ENCODE data around the gene FYB1. TPM values are rescaled to one million over a fixed set of nuclear protein-coding genes. Genes with fewer than 3 reads are reported as not detected.

FYB1 gene
- polyA plus RNA-seq, 3 donors from 2014 or later, result 50.6 to 205 (median 80.2) TPM

DNA sequence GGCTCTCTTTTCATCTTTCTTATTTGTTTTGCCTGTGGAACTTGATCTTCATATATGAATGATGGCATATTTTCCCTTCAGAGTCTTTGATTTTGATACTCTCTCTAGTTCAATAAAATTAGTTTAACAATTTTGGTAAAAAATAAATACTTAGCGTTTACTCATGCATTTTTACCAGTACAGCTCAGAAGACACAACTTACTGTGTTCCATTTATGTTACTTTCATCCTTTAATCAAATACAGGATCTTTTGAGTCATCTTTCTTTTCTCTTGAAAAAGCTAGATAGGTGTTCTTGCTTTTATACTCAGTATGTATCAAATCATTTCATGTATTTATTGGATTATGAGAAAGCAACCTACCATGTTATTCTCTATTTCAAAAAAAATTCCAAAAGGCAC is 98.0 kb downstream of the FYB1 start:
- no peaks in the 10 kb centered on the region for H3K9me3 Mint-ChIP-seq
- H3K27ac Mint-ChIP-seq, result no peak overlapping the region
- no peak overlapping the region for H3K4me3 Mint-ChIP-seq
- DNase-seq, result no peak
- peaks cover 26 to 44% (median 32%) of the 10 kb centered on the region in 3 donors for H3K36me3 Mint-ChIP-seq
- H3K27me3 Mint-ChIP-seq (ENCODE audit: low read depth in 3 of 3), result peaks cover 0 to 3% (median 2%) of the 10 kb centered on the region in 3 donors
- H3K4me1 Mint-ChIP-seq, result peaks cover 0 to 15% of the 10 kb centered on the region in 2 donors

GRCh38 chr5:39120052-39120420 is 99.3 kb downstream of the FYB1 start:
- H3K36me3 Mint-ChIP-seq, result peaks cover 18 to 45% (median 29%) of the 10 kb centered on the region in 3 donors
- H3K4me3 Mint-ChIP-seq, result no peak overlapping the region
- H3K27ac Mint-ChIP-seq, result peak overlapping the region in 2 of 6 donors; percentile 20 to 79
- peaks cover 0 to 3% (median 2%) of the 10 kb centered on the region in 3 donors for H3K27me3 Mint-ChIP-seq (ENCODE audit: low read depth in 3 of 3)
- no peaks in the 10 kb centered on the region for H3K9me3 Mint-ChIP-seq
- no peak for DNase-seq
- peaks cover 3 to 16% of the 10 kb centered on the region in 2 donors for H3K4me1 Mint-ChIP-seq

- Mint-ChIP-seq H3K36me3 (peaks cover 13 to 49% (median 34%) of the 10 kb centered on the region in 3 donors), H3K9me3 (no peaks in the 10 kb centered on the region), H3K27me3 (ENCODE audit: low read depth in 3 of 3) (peaks cover 0 to 3% (median 2%) of the 10 kb centered on the region in 3 donors), H3K4me3 (no peak overlapping the region), H3K4me1 (peaks cover 3 to 16% of the 10 kb centered on the region in 2 donors), H3K27ac (peak overlapping the region in 1 of 6 donors; percentile 20)
- DNase-seq, result no peak
Measured at GRCh38 chr5:39119404-39120051, 99.8 kb downstream of the FYB1 start.

DNA sequence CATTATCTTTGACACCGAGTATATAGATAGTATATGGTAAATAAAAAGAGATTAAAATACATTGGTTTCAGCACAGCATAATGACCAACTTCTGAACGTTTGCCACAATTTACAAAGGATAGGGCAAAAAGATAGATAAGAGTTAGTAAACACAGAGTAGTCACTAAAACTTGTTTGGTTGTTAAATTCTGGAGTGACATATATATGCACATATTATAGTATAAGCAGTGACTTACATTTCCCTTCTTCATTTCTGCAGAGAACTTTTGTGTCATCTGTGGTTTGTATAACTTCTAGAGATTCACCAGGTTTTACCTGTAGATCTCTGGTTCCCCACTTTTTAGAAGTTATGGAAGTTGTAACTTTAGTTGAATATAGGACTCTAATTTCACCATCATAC is 100.7 kb downstream of the FYB1 start:
- Mint-ChIP-seq H3K27ac (no peak overlapping the region), H3K4me1 (peaks cover 3 to 16% of the 10 kb centered on the region in 2 donors), H3K36me3 (peaks cover 7 to 55% (median 34%) of the 10 kb centered on the region in 3 donors), H3K4me3 (no peak overlapping the region), H3K27me3 (ENCODE audit: low read depth in 3 of 3) (peaks cover 0 to 3% (median 2%) of the 10 kb centered on the region in 3 donors), H3K9me3 (no peaks in the 10 kb centered on the region)
- no peak for DNase-seq

DNA sequence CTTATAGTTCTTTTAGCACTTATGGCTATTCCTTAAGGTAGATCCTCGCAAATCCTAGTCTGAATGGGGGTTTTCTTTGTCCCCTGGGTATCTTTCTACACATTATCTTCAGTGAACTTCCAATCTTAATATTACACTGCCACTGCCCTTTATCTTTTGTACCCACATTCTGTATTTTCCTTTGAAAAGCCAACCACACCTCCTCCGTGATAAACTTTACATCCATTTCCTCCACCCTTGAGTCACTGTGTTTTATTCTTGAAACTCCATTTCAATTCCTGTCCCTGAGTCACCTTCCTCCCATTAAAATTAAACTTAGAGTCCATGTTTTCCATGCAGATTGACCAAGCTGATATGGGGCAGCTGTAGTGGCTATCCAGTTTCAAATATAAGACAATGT is 102.0 kb downstream of the FYB1 start:
- Mint-ChIP-seq H3K27ac (peak overlapping the region in 3 of 6 donors; percentile 6 to 77 (median 13)), H3K4me1 (peaks cover 3 to 16% of the 10 kb centered on the region in 2 donors), H3K27me3 (ENCODE audit: low read depth in 3 of 3) (peaks cover 0 to 3% (median 2%) of the 10 kb centered on the region in 3 donors), H3K36me3 (peaks cover 11 to 62% (median 42%) of the 10 kb centered on the region in 3 donors), H3K9me3 (no peaks in the 10 kb centered on the region), H3K4me3 (no peak overlapping the region)
- no peak for DNase-seq

DNA sequence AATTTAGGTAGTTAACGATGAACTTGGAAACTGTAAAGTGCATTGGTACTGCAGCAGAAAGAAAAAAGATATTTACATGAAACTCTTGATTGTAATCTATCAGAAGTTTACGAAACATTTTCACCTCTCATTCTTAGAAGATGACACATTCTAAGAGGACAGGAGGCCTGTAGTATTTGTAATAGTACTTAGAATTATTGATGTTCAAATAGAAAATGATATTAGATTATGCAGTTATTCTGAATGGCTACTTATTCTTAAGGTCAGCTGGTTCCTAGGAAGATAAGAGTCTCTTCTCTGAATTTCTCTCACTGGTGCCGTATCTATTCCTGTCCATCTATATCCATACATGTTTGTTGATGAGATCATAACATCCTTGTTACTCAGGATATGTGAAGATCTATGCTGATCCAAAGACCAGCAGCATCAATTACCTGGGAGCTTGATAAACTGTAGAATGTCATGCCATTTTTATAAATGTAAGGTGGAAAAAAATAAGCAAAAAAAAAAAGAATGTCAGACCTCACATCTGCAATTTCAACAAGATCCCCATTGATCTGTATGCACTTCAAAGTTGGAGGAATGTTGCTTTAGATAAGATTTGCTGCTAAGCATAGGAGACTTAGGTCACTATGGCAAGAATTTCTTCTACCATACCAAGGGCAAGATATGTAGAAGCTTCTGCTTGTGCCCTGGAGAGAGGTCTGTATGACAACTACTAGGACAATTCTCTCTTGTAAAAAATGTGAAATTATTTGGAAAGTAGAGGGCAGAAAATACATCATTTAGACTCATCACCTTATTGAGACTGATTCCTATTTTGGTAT is 102.8 kb downstream of the FYB1 start:
- Mint-ChIP-seq H3K9me3 (no peaks in the 10 kb centered on the region), H3K4me3 (no peak overlapping the region), H3K27me3 (ENCODE audit: low read depth in 3 of 3) (peaks cover 0 to 3% (median 2%) of the 10 kb centered on the region in 3 donors), H3K36me3 (peaks cover 11 to 55% (median 42%) of the 10 kb centered on the region in 3 donors), H3K27ac (peak overlapping the region in 5 of 6 donors; percentile 3 to 57 (median 38)), H3K4me1 (peaks cover 3 to 16% of the 10 kb centered on the region in 2 donors)
- DNase-seq, result no peak

GRCh38 chr5:39115644-39116343 is 103.6 kb downstream of the FYB1 start:
- Mint-ChIP-seq H3K4me3 (no peak overlapping the region), H3K9me3 (no peaks in the 10 kb centered on the region), H3K4me1 (peaks cover 3 to 16% of the 10 kb centered on the region in 2 donors), H3K27ac (peak overlapping the region in 5 of 6 donors; percentile 5 to 79 (median 46)), H3K36me3 (peaks cover 11 to 56% (median 42%) of the 10 kb centered on the region in 3 donors), H3K27me3 (ENCODE audit: low read depth in 3 of 3) (peaks cover 0 to 3% (median 2%) of the 10 kb centered on the region in 3 donors)
- DNase-seq, result no peak

GRCh38 chr5:39114155-39114554 is 105.2 kb downstream of the FYB1 start:
- no peak for DNase-seq
- Mint-ChIP-seq H3K4me1 (peaks cover 3 to 16% of the 10 kb centered on the region in 2 donors), H3K4me3 (no peak overlapping the region), H3K36me3 (peaks cover 13 to 60% (median 42%) of the 10 kb centered on the region in 3 donors), H3K27me3 (ENCODE audit: low read depth in 3 of 3) (peaks cover 0 to 2% (median 2%) of the 10 kb centered on the region in 3 donors), H3K9me3 (no peaks in the 10 kb centered on the region), H3K27ac (peak overlapping the region in 2 of 6 donors; percentile 48 to 59)

DNA sequence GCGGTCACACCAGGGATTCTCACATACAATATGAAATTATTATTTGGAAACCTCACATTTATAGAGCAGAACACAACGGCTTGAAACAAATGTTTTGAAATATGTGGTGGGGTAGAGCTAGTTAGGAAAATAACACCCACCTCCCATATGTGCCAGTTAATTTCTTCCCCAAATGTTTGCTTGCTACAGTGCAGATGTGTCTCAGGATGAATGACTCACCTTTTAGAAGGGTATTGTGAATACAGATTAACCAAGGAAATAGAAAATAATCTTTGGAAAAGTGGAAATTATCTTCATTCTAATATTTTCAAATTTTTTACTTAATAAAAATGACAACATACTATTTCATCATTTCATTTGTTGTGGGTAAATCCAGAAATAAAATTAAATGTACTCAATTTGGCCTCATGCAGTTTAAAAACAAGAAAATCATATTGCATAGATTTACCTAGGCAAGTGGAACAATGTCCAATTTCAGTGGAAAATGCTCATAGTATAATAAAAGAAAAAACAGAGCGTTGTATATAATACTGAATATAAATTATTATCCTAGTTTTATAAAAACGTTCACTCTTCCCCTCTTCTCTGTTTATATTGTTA is 105.9 kb downstream of the FYB1 start:
- peaks cover 0 to 2% (median 2%) of the 10 kb centered on the region in 3 donors for H3K27me3 Mint-ChIP-seq (ENCODE audit: low read depth in 3 of 3)
- H3K4me3 Mint-ChIP-seq, result no peak overlapping the region
- peaks cover 3 to 16% of the 10 kb centered on the region in 2 donors for H3K4me1 Mint-ChIP-seq
- peaks cover 13 to 65% (median 41%) of the 10 kb centered on the region in 3 donors for H3K36me3 Mint-ChIP-seq
- H3K9me3 Mint-ChIP-seq, result no peaks in the 10 kb centered on the region
- H3K27ac Mint-ChIP-seq, result no peak overlapping the region
- DNase-seq, result no peak

DNA sequence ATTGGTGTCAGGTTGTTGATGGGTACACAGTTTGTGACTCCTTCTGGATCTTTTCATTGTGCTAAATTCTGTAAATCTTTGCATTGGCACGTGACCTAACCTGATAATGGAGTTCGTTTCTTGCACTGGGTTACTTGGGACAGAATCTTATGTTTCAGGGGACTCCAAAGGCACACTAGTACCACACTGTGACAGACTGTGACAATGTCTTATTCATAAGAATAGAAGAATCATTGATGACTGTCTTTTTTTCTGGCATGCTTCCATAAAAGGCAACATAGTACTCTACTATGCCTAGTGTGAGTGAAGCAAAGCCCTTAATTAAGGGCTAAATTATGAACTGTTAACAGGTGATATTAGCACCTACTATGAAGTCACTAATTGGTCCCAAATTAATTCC is 109.8 kb downstream of the FYB1 start:
- H3K9me3 Mint-ChIP-seq, result no peaks in the 10 kb centered on the region
- H3K4me3 Mint-ChIP-seq, result no peak overlapping the region
- H3K27me3 Mint-ChIP-seq (ENCODE audit: low read depth in 3 of 3), result peaks cover 0 to 3% (median 0%) of the 10 kb centered on the region in 3 donors
- peaks cover 0 to 6% of the 10 kb centered on the region in 2 donors for H3K4me1 Mint-ChIP-seq
- peaks cover 12 to 54% (median 23%) of the 10 kb centered on the region in 3 donors for H3K36me3 Mint-ChIP-seq
- H3K27ac Mint-ChIP-seq, result peak overlapping the region in 4 of 6 donors; percentile 25 to 63 (median 39)
- no peak for DNase-seq

DNA sequence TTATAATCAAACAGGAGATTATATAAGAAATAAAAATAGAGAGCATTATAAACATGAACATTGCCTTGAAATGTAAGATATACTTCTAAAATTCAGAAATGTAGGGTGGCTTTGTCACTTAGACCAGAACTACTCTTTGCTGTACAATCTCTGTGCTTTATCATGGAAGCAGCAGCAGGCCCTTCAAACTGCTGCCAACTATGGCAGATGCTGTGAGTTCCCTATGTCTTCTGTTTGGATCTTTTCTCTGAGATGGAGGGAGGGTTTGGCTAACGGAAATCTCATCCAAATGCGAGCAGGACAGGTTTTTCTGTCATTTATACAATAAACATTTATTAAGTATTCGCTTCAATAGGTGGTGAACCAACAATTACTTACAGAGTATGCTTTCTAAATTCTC is 110.4 kb downstream of the FYB1 start:
- no peaks in the 10 kb centered on the region for H3K9me3 Mint-ChIP-seq
- H3K27me3 Mint-ChIP-seq (ENCODE audit: low read depth in 3 of 3), result peaks cover 0 to 6% (median 0%) of the 10 kb centered on the region in 3 donors
- H3K4me1 Mint-ChIP-seq, result peaks cover 0 to 6% of the 10 kb centered on the region in 2 donors
- H3K27ac Mint-ChIP-seq, result peak overlapping the region in 2 of 6 donors; percentile 17 to 36
- H3K4me3 Mint-ChIP-seq, result no peak overlapping the region
- H3K36me3 Mint-ChIP-seq, result peaks cover 16 to 54% (median 27%) of the 10 kb centered on the region in 3 donors
- DNase-seq, result no peak

GRCh38 chr5:39107350-39107749 is 112.0 kb downstream of the FYB1 start:
- Mint-ChIP-seq H3K9me3 (no peaks in the 10 kb centered on the region), H3K4me3 (no peak overlapping the region), H3K27me3 (ENCODE audit: low read depth in 3 of 3) (peaks cover 0 to 11% (median 4%) of the 10 kb centered on the region in 3 donors), H3K36me3 (peaks cover 15 to 53% (median 32%) of the 10 kb centered on the region in 3 donors), H3K27ac (no peak overlapping the region), H3K4me1 (peaks cover 3 to 6% of the 10 kb centered on the region in 2 donors)
- DNase-seq, result no peak

DNA sequence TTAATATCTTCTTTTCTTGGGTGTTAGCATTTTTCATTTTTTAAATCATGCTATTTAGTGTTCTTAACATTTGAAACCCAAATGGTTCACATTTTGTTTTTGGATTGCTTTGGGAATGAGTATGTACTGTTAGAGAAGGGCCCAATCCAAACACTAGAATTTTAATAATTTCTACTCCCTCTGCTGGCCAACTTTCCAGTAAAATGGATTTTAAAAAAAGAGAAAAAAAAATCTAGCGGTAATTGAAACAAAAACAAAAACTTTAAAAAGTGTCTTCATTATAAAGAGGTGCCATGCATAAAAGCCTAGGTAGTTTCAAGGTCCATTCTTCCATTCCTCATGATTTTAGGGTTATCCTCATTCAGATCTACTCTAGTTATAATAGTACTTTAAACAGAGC is 113.0 kb downstream of the FYB1 start:
- Mint-ChIP-seq H3K36me3 (peaks cover 17 to 53% (median 32%) of the 10 kb centered on the region in 3 donors), H3K4me1 (peaks cover 5 to 9% of the 10 kb centered on the region in 2 donors), H3K27me3 (ENCODE audit: low read depth in 3 of 3) (peaks cover 0 to 11% (median 5%) of the 10 kb centered on the region in 3 donors), H3K9me3 (no peaks in the 10 kb centered on the region), H3K27ac (peak overlapping the region in 3 of 6 donors; percentile 17 to 66 (median 40)), H3K4me3 (no peak overlapping the region)
- peak in 1 of 3 donors; percentile 3 for DNase-seq

Measured in immature natural killer cell (primary cell).